Liver (tissue), 3 donors: ENCODE data around the gene STAT3.

Experiments used
- ATF3 ChIP-seq: IDR thresholded peaks from 2 replicates; pipeline ENCODE4 v1.6.1; 2016; ENCODE audit warnings: antibody characterized with exemption
- EGR1 ChIP-seq, 2 donors: IDR thresholded peaks; 2 replicates each; pipeline ENCODE4 v1.6.1; 2016 to 2018; ENCODE audit warnings: antibody characterized with exemption in 2 of 2, low read depth in 2 of 2
- FOXA2 ChIP-seq: IDR thresholded peaks from 2 replicates; pipeline ENCODE4 v1.6.1; 2016; ENCODE audit warnings: antibody characterized with exemption
- GABPA ChIP-seq, 2 donors: IDR thresholded peaks in 1 of 2; conservative IDR thresholded peaks in 1 of 2; 2 replicates each; pipeline ENCODE4 v1.6.1; 2016; ENCODE audit warnings: antibody characterized with exemption in 2 of 2, mild to moderate bottlenecking in 1 of 2, moderate library complexity in 1 of 2
- JUND ChIP-seq, 2 donors: IDR thresholded peaks; 2 replicates each; pipeline ENCODE4 v1.6.1; 2016; ENCODE audit warnings: antibody characterized with exemption in 2 of 2
- MAX ChIP-seq: IDR thresholded peaks from 2 replicates; pipeline ENCODE4 v1.6.1; 2016; ENCODE audit warnings: antibody characterized with exemption
- RAD21 ChIP-seq, 2 donors: IDR thresholded peaks; 2 replicates each; pipeline ENCODE4 v1.6.1; 2016; ENCODE audit warnings: antibody characterized with exemption in 2 of 2, mild to moderate bottlenecking in 2 of 2
- REST ChIP-seq: IDR thresholded peaks from 2 replicates; pipeline ENCODE4 v1.6.1; 2016; ENCODE audit warnings: antibody characterized with exemption, mild to moderate bottlenecking
- RXRA ChIP-seq, 2 donors: IDR thresholded peaks; 2 replicates each; pipeline ENCODE4 v1.6.1; 2017 to 2018; ENCODE audit warnings: antibody characterized with exemption in 2 of 2, mild to moderate bottlenecking in 1 of 2
- SP1 ChIP-seq: IDR thresholded peaks from 2 replicates; pipeline ENCODE4 v1.6.1; 2018; ENCODE audit warnings: antibody characterized with exemption, mild to moderate bottlenecking
- TAF1 ChIP-seq: conservative IDR thresholded peaks from 2 replicates; pipeline ENCODE4 v1.6.1; 2016; ENCODE audit warnings: antibody characterized with exemption, mild to moderate bottlenecking
- YY1 ChIP-seq: IDR thresholded peaks from 2 replicates; pipeline ENCODE4 v1.6.1; 2016; ENCODE audit warnings: antibody characterized with exemption, mild to moderate bottlenecking
- TF ChIP-seq, protein P1 (sequence below): fragments of 150-350 bp; IDR thresholded peaks from 2 replicates; pipeline ENCODE4 v1.5.1; 2017; ENCODE audit warnings: improper control_type of control experiment, low read depth, low read length; ENCODE audit not compliant: missing input control
- donor health status: healthy.
- donor health status: healthy.

DNA sequence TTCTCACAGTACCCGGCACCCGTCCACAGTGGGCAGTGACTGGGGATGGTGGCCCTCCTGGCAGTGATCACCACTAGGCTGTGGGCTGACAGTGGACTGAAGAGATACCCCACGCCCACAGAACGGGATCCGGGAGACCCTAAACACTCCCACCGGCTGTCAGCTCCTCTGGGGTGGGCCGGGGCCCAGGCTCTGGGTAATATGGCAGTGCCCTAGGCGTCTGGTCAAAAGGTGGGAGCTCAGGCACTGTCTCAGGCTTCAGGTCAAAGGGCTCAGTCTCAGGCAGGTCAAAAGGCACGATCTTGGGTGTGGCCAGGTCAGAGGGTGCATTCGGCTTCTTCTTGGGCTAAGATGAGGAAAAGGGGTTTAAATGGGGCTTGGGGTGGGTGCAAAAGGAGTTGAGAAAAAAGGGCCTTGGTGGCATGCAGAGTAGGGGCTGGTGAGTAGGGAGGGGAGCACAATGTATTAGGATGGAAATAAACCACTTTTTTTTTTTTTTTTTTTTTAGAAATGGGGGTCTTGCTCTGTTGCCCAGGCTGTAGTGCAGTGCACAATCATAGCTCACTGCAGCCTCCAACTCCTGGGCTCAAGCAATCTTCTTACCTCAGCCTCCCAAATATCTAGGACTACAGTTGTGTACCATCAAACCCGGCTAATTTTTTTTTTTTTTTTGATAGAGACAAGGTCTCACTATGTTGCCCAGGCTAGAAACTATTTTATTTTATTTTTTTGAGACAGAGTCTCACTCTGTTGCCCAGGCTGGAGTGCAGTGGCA lies 23.9 kb upstream of the STAT3 start:
- TF ChIP-seq, protein P1, sequence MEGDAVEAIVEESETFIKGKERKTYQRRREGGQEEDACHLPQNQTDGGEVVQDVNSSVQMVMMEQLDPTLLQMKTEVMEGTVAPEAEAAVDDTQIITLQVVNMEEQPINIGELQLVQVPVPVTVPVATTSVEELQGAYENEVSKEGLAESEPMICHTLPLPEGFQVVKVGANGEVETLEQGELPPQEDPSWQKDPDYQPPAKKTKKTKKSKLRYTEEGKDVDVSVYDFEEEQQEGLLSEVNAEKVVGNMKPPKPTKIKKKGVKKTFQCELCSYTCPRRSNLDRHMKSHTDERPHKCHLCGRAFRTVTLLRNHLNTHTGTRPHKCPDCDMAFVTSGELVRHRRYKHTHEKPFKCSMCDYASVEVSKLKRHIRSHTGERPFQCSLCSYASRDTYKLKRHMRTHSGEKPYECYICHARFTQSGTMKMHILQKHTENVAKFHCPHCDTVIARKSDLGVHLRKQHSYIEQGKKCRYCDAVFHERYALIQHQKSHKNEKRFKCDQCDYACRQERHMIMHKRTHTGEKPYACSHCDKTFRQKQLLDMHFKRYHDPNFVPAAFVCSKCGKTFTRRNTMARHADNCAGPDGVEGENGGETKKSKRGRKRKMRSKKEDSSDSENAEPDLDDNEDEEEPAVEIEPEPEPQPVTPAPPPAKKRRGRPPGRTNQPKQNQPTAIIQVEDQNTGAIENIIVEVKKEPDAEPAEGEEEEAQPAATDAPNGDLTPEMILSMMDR: no peak
- TF ChIP-seq GABPA (IDR thresholded peaks at IDR 0.05 in 1 of 2, conservative IDR thresholded peaks at IDR 0.05 in 1 of 2) (no peak), EGR1 (IDR thresholded peaks at IDR 0.05; ENCODE audit: low read depth in 2 of 2) (no peak), YY1 (no peak), FOXA2 (no peak), TAF1 (no peak), SP1 (no peak), RXRA (IDR thresholded peaks at IDR 0.05) (no peak), ATF3 (no peak), JUND (IDR thresholded peaks at IDR 0.05) (no peak), RAD21 (IDR thresholded peaks at IDR 0.05) (no peak), MAX (no peak), REST (no peak)
